ENCODE measurements around the gene OPCML.

DNA sequence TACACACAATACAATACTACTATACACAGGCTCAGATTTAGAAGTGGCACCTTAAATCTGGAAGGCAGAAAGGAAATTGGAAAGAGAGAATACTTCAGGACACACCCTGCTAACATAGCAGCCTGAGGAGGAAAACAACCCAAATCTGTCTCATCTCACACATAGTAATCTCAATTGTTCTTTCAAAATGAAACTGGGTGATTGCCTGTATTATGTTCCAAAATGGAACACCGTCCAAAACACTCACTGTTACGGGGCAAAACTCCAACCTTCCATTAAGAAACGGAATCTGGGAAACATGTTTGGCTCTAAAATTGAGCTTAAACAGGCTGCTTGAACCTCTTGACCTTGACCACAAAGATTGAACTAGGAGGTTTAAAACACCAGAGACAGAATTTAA lies 572.6 kb downstream of the OPCML start:
- TF ChIP-seq, protein P1, sequence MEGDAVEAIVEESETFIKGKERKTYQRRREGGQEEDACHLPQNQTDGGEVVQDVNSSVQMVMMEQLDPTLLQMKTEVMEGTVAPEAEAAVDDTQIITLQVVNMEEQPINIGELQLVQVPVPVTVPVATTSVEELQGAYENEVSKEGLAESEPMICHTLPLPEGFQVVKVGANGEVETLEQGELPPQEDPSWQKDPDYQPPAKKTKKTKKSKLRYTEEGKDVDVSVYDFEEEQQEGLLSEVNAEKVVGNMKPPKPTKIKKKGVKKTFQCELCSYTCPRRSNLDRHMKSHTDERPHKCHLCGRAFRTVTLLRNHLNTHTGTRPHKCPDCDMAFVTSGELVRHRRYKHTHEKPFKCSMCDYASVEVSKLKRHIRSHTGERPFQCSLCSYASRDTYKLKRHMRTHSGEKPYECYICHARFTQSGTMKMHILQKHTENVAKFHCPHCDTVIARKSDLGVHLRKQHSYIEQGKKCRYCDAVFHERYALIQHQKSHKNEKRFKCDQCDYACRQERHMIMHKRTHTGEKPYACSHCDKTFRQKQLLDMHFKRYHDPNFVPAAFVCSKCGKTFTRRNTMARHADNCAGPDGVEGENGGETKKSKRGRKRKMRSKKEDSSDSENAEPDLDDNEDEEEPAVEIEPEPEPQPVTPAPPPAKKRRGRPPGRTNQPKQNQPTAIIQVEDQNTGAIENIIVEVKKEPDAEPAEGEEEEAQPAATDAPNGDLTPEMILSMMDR (IDR thresholded peaks at IDR 0.05; ENCODE audit: insufficient read depth, low read length, poor library complexity, severe bottlenecking), result no peak
- no peak for TF ChIP-seq EZH2phosphoT487 (conservative IDR thresholded peaks at IDR 0.05; ENCODE audit: low read length)
